HTR-8/SVneo (cell line): Measurements from ENCODE around the gene CLCA2.

ENCODE experiments used
- DNase-seq: peaks from one replicate; pipeline ENCODE4 v3.0.0; 2011; ENCODE audit warnings: low spot score, mixed read lengths; ENCODE audit not compliant: insufficient read length
- FAIRE-seq: peaks from 2 replicates; lab custom pipeline; 2011; peaks lifted over from hg19 to GRCh38; lab: Jason Lieb, UNC

The CLCA2 gene

GRCh38 chr1:86423873-86424272 is at the start of gene CLCA2:
Gene CLCA2, plus strand, starts transcription at chr1:86424171. Its CDS starts 77 bp downstream, at chr1:86424248.
- DNase-seq (no peak), FAIRE-seq (no peak)

GRCh38 chr1:86375688-86376087 is 48.3 kb upstream of the CLCA2 start:
- FAIRE-seq (no peak), DNase-seq (no peak)

- DNase-seq (no peak), FAIRE-seq (no peak)
Observed at GRCh38 chr1:86377341-86377740, 46.6 kb upstream of the CLCA2 start.

- DNase-seq (no peak), FAIRE-seq (no peak)
Observed at GRCh38 chr1:86378813-86379212, 45.2 kb upstream of the CLCA2 start.

- peak; percentile 30 for DNase-seq
- FAIRE-seq = no peak
Observed at GRCh38 chr1:86380257-86380861, 43.6 kb upstream of the CLCA2 start.

GRCh38 chr1:86381223-86381622 is 42.7 kb upstream of the CLCA2 start:
- DNase-seq = no peak
- no peak for FAIRE-seq

- DNase-seq = no peak
- FAIRE-seq = no peak
Observed at GRCh38 chr1:86382878-86383277, 41.1 kb upstream of the CLCA2 start.

GRCh38 chr1:86387916-86388627 is 35.9 kb upstream of the CLCA2 start:
- no peak for FAIRE-seq
- no peak for DNase-seq

- no peak for FAIRE-seq
- DNase-seq = no peak
Observed at GRCh38 chr1:86388777-86389176, 35.2 kb upstream of the CLCA2 start.

- FAIRE-seq = no peak
Observed at GRCh38 chr1:86389307-86389706, 34.7 kb upstream of the CLCA2 start.

GRCh38 chr1:86394416-86394815 is 29.6 kb upstream of the CLCA2 start:
- FAIRE-seq = no peak

More at GRCh38 chr1:86389307-86389706, 34.7 kb upstream of the CLCA2 start:
- DNase-seq = no peak

GRCh38 chr1:86395751-86396497 is 28.0 kb upstream of the CLCA2 start, which contains the start of gene ODF2L:
Gene ODF2L, minus strand, starts transcription at chr1:86396323. Its CDS starts 9,296 bp downstream, at chr1:86387027.
- FAIRE-seq = no peak
- DNase-seq = peak; percentile 67

More at GRCh38 chr1:86394416-86394815, 29.6 kb upstream of the CLCA2 start:
- no peak for DNase-seq

GRCh38 chr1:86396498-86396890 is 27.5 kb upstream of the CLCA2 start:
- DNase-seq = no peak
- FAIRE-seq = no peak

- DNase-seq (no peak), FAIRE-seq (no peak)
Observed at GRCh38 chr1:86409416-86410021, 14.5 kb upstream of the CLCA2 start.

- FAIRE-seq (no peak), DNase-seq (no peak)
Observed at GRCh38 chr1:86410879-86411278, 13.1 kb upstream of the CLCA2 start.

GRCh38 chr1:86416343-86416742 is 7.6 kb upstream of the CLCA2 start:
- FAIRE-seq (no peak), DNase-seq (no peak)

GRCh38 chr1:86419277-86419903 is 4.6 kb upstream of the CLCA2 start:
- DNase-seq (no peak), FAIRE-seq (no peak)

- FAIRE-seq = no peak
- no peak for DNase-seq
Observed at GRCh38 chr1:86421601-86422280, 2.2 kb upstream of the CLCA2 start.

GRCh38 chr1:86423473-86423872 is 498 bp upstream of the CLCA2 start:
- no peak for DNase-seq

More at GRCh38 chr1:86423473-86423872, 498 bp upstream of the CLCA2 start:
- FAIRE-seq = no peak
